Iris pigment epithelial cell (primary cell): ENCODE results near the gene RGS12.
A peak's percentile ranks its signal among the peaks of the same experiment; 100 is the strongest.

Experiments used
- DNase-seq: peaks from one replicate; pipeline ENCODE4 v3.0.0-alpha.2; 2011; ENCODE audit warnings: low read depth

The RGS12 gene, protein sequence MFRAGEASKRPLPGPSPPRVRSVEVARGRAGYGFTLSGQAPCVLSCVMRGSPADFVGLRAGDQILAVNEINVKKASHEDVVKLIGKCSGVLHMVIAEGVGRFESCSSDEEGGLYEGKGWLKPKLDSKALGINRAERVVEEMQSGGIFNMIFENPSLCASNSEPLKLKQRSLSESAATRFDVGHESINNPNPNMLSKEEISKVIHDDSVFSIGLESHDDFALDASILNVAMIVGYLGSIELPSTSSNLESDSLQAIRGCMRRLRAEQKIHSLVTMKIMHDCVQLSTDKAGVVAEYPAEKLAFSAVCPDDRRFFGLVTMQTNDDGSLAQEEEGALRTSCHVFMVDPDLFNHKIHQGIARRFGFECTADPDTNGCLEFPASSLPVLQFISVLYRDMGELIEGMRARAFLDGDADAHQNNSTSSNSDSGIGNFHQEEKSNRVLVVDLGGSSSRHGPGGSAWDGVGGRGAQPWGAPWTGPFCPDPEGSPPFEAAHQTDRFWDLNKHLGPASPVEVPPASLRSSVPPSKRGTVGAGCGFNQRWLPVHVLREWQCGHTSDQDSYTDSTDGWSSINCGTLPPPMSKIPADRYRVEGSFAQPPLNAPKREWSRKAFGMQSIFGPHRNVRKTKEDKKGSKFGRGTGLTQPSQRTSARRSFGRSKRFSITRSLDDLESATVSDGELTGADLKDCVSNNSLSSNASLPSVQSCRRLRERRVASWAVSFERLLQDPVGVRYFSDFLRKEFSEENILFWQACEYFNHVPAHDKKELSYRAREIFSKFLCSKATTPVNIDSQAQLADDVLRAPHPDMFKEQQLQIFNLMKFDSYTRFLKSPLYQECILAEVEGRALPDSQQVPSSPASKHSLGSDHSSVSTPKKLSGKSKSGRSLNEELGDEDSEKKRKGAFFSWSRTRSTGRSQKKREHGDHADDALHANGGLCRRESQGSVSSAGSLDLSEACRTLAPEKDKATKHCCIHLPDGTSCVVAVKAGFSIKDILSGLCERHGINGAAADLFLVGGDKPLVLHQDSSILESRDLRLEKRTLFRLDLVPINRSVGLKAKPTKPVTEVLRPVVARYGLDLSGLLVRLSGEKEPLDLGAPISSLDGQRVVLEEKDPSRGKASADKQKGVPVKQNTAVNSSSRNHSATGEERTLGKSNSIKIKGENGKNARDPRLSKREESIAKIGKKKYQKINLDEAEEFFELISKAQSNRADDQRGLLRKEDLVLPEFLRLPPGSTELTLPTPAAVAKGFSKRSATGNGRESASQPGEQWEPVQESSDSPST (N-terminal part only)

GRCh38 chr4:3292571-3293400 lies at the start of gene RGS12:
Gene RGS12 (plus strand): TSS chr4:3293021. CDS start chr4:3316171, 23,150 bp downstream.
- peak; percentile 97 for DNase-seq

DNA sequence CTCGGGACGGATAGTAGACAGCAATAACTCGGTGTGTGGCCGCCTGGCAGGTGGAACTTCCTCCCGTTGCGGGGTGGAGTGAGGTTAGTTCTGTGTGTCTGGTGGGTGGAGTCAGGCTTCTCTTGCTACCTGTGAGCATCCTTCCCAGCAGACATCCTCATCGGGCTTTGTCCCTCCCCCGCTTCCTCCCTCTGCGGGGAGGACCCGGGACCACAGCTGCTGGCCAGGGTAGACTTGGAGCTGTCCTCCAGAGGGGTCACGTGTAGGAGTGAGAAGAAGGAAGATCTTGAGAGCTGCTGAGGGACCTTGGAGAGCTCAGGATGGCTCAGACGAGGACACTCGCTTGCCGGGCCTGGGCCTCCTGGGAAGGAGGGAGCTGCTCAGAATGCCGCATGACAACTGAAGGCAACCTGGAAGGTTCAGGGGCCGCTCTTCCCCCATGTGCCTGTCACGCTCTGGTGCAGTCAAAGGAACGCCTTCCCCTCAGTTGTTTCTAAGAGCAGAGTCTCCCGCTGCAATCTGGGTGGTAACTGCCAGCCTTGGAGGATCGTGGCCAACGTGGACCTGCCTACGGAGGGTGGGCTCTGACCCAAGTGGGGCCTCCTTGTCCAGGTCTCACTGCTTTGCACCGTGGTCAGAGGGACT lies 49.6 kb upstream of the RGS12 start:
- DNase-seq: no peak

GRCh38 chr4:3244002-3244401 lies 48.8 kb upstream of the RGS12 start:
- no peak for DNase-seq

GRCh38 chr4:3244747-3245146 lies 48.1 kb upstream of the RGS12 start:
- DNase-seq: no peak

DNA sequence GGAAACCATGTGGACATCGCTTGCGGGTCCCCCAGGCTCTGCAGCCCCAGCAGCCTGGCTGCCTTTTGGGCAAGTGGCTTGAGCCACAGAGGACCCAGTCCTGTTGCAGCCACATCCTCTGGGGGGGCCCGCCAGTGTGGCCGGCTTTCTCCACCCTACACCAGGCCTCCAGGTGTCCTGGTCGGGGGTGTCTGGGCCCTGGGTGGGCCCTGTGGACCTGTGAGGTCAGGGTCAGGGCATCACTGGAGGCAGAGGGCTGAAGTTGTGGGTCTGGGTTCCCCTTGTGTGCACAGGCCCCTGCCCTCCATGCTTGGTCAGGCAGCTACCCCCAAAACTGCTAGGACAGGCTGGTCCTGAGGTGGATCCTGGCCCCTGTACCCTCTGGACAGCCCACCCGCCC lies 47.1 kb upstream of the RGS12 start:
- no peak for DNase-seq

- DNase-seq: no peak
Measured at GRCh38 chr4:3246458-3247398, 46.1 kb upstream of the RGS12 start.

DNA sequence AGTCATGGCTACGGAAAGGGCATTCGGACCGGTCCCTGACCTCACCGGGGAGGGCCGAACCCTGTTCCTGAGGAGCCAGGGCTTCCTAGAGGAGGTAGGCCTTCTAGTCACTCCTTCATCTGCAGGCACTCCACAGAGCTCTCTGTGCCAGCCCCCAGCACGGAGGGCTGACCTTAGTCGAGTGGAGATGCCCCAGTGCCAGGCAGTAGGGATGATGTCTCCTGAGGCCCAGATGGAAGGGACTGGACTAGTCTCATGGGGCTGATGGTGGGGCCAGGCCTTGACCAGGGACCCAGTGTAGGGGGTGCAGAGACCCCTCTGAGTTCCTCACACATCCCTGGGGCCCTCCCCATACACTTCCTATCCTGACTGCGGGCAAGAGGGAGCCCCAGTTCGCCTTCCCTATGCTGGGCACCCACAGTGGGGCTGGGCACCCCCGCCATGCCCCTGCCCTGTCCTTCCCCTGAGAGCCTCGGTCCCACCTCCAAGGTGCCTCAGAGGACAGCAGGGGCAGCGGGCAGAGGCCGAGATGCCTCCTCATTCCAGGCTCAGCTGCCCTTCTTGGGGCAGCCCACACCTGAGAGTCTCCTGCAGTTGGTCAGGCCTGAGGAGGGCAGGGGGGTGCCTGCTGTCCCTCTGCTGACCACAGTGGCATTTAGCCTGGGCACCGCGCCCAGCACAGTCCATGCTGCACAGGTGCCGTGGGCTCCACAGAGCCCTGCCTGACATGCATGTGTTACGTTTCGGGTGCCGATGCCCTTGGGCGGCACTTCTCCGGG lies 45.2 kb upstream of the RGS12 start:
- DNase-seq: no peak

GRCh38 chr4:3248178-3248480 lies 44.7 kb upstream of the RGS12 start:
- DNase-seq: no peak

DNA sequence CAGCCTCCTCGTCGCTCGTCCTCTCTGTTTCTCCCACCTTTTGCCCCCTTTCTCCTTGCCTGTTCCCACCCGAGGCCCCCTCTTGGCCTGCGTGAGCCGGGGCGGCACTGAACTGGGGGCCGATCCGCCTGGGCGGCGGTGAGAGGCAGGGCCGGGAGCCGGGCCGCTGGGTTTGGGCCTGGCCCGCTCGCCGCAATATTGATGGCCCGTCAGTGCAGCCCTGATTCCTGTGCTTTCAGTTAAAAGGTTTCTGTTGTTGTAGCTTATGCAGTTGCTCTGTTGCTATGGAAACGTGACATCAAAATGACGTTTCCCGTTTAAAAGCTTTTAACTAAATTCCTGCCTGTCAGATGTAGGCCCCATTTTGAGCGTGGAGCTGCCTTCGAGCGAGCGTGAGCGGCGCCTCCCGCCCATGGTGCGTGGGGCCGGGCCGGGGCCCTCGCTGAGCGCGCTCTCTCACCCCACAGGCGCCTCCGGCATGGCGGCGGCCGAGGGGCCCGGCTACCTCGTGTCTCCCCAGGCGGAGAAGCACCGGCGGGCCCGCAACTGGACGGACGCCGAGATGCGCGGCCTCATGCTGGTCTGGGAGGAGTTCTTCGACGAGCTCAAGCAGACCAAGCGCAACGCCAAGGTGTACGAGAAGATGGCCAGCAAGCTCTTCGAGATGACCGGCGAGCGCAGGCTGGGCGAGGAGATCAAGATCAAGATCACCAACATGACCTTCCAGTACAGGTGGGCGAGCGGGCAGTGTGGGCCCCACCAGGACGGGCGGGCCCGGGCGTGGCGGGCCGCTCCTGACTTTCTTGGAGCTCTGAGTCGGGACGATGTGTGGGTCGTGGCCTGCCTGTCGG lies 43.8 kb upstream of the RGS12 start, which contains the start of gene MSANTD1:
MSANTD1 (plus strand) TSS at position 349 of the 851 bp plus-strand sequence; CDS start at position 413, 64 bp downstream.
- DNase-seq: peak; percentile 54

- no peak for DNase-seq
Measured at GRCh38 chr4:3249711-3250437, 42.9 kb upstream of the RGS12 start.

- no peak for DNase-seq
Measured at GRCh38 chr4:3250438-3250955, 42.3 kb upstream of the RGS12 start.

DNA sequence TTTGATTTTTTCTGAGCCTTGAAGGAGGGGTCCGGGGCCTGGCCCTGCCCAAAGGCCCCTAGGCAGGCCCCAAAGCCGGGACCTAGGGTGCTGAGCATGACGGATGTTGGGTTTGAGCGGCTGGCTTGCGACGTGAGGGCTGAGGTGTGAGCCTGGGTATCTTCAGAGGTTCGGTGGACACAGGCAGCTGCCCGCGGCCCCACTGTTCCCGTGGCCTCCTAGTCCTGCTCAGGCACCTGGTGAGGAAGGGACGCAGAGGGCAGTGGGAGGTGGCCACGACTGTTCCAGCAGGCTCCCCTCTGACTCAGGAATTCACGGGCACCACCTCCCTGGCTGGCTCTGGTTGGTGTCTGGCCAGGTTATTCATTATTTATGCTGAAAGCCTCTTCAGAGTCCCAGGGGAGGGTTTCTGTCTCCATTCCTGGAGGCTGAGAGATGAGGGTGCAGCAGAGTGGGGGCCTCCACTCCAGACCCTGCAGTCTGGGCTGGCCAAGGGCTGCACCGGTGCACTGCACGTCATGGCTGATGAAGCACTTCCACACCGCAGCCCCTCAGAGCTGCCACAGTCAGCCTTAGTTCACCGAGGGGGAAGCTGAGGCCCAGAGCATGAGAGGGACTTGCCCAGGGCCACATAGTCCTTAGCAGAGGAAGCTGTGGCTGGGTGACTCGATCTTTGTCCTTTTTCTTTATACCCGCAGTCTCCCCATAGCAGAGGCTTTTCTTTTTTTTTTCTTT lies 41.7 kb upstream of the RGS12 start:
- DNase-seq: no peak

DNA sequence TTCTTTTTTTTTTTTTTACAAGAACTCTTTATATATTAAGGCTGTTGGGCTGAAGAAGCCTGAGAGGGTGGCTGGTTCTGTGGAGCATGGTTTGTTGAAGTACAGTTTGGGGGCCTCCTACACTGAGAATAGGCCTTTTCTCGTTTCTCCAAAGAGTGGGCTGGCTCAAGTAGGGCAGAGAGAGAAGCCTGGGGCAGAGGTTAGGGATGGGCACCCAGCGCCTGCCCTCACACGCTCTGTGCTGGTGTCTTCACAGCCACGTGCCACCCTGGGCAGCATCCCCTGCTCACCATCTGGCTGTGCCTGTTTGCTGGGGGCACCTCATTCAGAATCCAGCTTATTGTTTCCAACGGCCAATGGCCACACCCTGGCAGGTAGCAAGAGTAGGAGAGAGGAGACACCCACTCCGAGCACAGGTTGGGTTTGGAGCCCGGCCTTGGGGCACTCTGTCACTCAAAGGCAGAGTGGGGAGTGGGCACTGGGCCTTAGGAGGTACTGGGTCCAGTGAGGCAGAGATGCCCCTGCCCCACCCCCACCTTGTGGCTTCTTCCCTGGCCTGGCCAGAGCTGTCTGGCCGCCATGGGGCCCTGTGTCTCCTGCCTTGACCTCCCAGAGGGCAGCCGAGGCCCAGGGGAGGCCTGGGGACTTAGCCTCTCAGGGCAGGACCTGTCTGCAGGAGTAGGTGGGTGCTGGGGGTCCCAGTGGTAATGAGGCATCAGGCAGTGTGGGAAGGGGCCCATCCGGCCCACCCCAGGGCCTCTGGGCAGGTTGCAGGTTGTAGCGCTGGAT lies 40.9 kb upstream of the RGS12 start:
- DNase-seq: no peak

DNA sequence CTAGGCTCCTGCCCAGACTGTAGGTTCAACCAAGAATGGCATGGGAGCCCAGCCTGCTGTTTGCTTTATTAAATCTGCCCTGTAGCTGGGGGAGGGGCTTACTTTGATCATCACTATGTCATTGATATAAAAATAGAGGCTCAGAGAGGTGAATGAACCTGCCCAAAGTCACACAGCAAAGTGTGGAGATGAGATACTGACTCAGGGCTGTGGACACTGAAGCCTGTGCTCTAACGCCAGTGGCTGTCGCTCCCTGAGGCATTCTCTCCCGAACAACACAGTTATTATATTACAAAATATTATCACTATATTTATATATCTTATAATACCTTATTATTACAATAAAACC lies 40.4 kb upstream of the RGS12 start:
- no peak for DNase-seq

GRCh38 chr4:3252831-3253641 lies 39.8 kb upstream of the RGS12 start:
- no peak for DNase-seq
